ENCODE results near the gene FAM83E.

FAM83E gene

DNA sequence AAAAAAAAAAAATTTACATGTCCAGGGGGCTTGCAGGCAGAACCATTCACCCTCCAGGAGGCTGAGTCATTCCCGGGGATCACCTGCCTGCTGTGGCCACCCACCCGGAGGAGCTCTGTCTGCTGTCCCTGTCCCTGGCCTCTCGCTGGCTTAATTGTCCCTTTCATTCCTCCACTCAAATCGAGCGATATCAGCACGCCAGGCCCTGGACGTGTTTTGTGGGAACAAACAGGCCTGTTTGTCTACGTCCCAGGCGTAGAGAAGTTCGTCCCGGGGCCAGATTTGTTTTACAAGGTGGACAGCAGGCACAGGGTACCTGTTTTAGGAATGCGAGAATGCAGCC, 41.7 kb downstream of the FAM83E start:
- no peak overlapping the region for H2AFZ ChIP-seq (ENCODE audit: low read length)
- H3K9me3 ChIP-seq (ENCODE audit: insufficient read depth, low read depth, low read length), result no peaks in the 10 kb centered on the region
- H3K27me3 ChIP-seq (ENCODE audit: insufficient read depth, low read length, poor library complexity, severe bottlenecking), result no peaks in the 10 kb centered on the region
- no peak overlapping the region for H3K4me2 ChIP-seq (ENCODE audit: low read depth, low read length, poor library complexity, severe bottlenecking)
- H3K4me1 ChIP-seq (ENCODE audit: insufficient read depth, low read length, poor library complexity, severe bottlenecking), result no peaks in the 10 kb centered on the region
- H3K79me2 ChIP-seq (ENCODE audit: insufficient read depth, low read length), result no peaks in the 10 kb centered on the region
- H3K4me3 ChIP-seq (ENCODE audit: low read length, poor library complexity, severe bottlenecking), result no peak overlapping the region
- no peaks in the 10 kb centered on the region for H3F3A ChIP-seq (ENCODE audit: low read depth)
- TF ChIP-seq, protein P1, sequence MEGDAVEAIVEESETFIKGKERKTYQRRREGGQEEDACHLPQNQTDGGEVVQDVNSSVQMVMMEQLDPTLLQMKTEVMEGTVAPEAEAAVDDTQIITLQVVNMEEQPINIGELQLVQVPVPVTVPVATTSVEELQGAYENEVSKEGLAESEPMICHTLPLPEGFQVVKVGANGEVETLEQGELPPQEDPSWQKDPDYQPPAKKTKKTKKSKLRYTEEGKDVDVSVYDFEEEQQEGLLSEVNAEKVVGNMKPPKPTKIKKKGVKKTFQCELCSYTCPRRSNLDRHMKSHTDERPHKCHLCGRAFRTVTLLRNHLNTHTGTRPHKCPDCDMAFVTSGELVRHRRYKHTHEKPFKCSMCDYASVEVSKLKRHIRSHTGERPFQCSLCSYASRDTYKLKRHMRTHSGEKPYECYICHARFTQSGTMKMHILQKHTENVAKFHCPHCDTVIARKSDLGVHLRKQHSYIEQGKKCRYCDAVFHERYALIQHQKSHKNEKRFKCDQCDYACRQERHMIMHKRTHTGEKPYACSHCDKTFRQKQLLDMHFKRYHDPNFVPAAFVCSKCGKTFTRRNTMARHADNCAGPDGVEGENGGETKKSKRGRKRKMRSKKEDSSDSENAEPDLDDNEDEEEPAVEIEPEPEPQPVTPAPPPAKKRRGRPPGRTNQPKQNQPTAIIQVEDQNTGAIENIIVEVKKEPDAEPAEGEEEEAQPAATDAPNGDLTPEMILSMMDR (conservative IDR thresholded peaks at IDR 0.05; ENCODE audit: low read length), result no peak
- TF ChIP-seq EZH2phosphoT487 (IDR thresholded peaks at IDR 0.05; ENCODE audit: borderline replicate concordance), result no peak
- no peaks in the 10 kb centered on the region for H3K36me3 ChIP-seq (ENCODE audit: insufficient read depth, low read length)
- no peak overlapping the region for H3K9ac ChIP-seq (ENCODE audit: low read depth, low read length, poor library complexity, severe bottlenecking)
- no peaks in the 10 kb centered on the region for H4K20me1 ChIP-seq (ENCODE audit: insufficient read depth, low read length, poor library complexity, severe bottlenecking)
- no peaks in the 10 kb centered on the region for H3K9me2 ChIP-seq (replicated peaks; ENCODE audit: low read depth, low read length)

DNA sequence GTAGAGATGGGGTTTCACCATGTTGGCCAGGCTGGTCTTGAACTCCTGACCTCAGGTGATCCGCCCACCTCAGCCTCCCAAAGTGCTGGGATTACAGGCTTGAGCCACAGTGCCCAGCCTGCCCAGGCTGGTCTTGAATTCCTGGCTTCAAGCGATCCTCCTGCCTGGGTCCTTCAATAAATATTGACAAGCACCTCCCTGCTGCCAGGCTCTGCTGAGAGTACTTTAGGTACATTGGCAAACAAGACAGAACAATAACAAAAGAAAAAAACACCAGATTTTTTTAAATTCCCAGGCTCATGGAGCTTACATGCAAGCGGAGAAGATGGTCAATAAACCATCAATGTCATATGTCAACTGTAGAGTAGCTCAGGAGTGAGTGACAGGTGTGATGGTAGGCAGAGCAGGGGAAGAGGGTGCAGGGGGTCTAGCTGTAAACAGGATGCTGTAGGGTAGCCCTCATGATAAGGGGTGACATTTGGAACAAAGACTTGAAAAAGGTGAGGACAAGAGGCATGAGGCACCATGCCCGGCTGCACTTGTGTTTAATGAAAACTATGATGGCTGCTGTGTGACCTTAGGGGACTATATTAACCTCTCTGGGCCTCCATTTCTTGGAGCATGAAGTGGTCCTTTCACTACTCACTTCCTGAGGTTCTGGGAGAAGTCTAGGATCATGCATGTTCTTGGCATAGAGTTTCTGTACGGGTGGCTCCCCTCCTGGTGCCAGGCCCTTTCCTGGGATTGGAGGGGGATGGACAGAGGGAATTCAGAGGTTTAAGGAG, 43.3 kb downstream of the FAM83E start:
- Histone ChIP-seq H3K4me3 (ENCODE audit: low read length, poor library complexity, severe bottlenecking) (no peak overlapping the region), H4K20me1 (ENCODE audit: insufficient read depth, low read length, poor library complexity, severe bottlenecking) (no peaks in the 10 kb centered on the region), H2AFZ (ENCODE audit: low read length) (no peak overlapping the region), H3K79me2 (ENCODE audit: insufficient read depth, low read length) (no peaks in the 10 kb centered on the region), H3K27me3 (ENCODE audit: insufficient read depth, low read length, poor library complexity, severe bottlenecking) (no peaks in the 10 kb centered on the region), H3K4me1 (ENCODE audit: insufficient read depth, low read length, poor library complexity, severe bottlenecking) (no peaks in the 10 kb centered on the region), H3K36me3 (ENCODE audit: insufficient read depth, low read length) (no peaks in the 10 kb centered on the region), H3K9me2 (replicated peaks; ENCODE audit: low read depth, low read length) (no peaks in the 10 kb centered on the region), H3K9me3 (ENCODE audit: insufficient read depth, low read depth, low read length) (no peaks in the 10 kb centered on the region), H3K4me2 (ENCODE audit: low read depth, low read length, poor library complexity, severe bottlenecking) (no peak overlapping the region), H3F3A (ENCODE audit: low read depth) (no peaks in the 10 kb centered on the region), H3K9ac (ENCODE audit: low read depth, low read length, poor library complexity, severe bottlenecking) (no peak overlapping the region)
- no peak for TF ChIP-seq EZH2phosphoT487 (IDR thresholded peaks at IDR 0.05; ENCODE audit: borderline replicate concordance)
- TF ChIP-seq, protein P1 (conservative IDR thresholded peaks at IDR 0.05; ENCODE audit: low read length), result no peak

- Histone ChIP-seq H3K9me3 (ENCODE audit: insufficient read depth, low read depth, low read length) (no peaks in the 10 kb centered on the region), H3K9ac (ENCODE audit: low read depth, low read length, poor library complexity, severe bottlenecking) (no peak overlapping the region), H3K4me1 (ENCODE audit: insufficient read depth, low read length, poor library complexity, severe bottlenecking) (no peaks in the 10 kb centered on the region), H3K4me2 (ENCODE audit: low read depth, low read length, poor library complexity, severe bottlenecking) (no peak overlapping the region), H4K20me1 (ENCODE audit: insufficient read depth, low read length, poor library complexity, severe bottlenecking) (no peaks in the 10 kb centered on the region), H2AFZ (ENCODE audit: low read length) (no peak overlapping the region), H3F3A (ENCODE audit: low read depth) (no peaks in the 10 kb centered on the region), H3K36me3 (ENCODE audit: insufficient read depth, low read length) (no peaks in the 10 kb centered on the region), H3K4me3 (ENCODE audit: low read length, poor library complexity, severe bottlenecking) (no peak overlapping the region), H3K9me2 (replicated peaks; ENCODE audit: low read depth, low read length) (no peaks in the 10 kb centered on the region), H3K79me2 (ENCODE audit: insufficient read depth, low read length) (no peaks in the 10 kb centered on the region), H3K27me3 (ENCODE audit: insufficient read depth, low read length, poor library complexity, severe bottlenecking) (no peaks in the 10 kb centered on the region)
- TF ChIP-seq, protein P1 (conservative IDR thresholded peaks at IDR 0.05; ENCODE audit: low read length), result no peak
- no peak for TF ChIP-seq EZH2phosphoT487 (IDR thresholded peaks at IDR 0.05; ENCODE audit: borderline replicate concordance)
Measured at GRCh38 chr19:48569814-48570213, 45.1 kb downstream of the FAM83E start.
